GM18502 (cell line): ENCODE results near the gene THRB.

Experiments
- ATAC-seq: cut with Tn5 transposase; IDR thresholded peaks from one replicate; pipeline ENCODE4 v1.9.1; 2021; ENCODE audit warnings: mild to moderate bottlenecking; ENCODE audit not compliant: unreplicated experiment, poor library complexity

Gene THRB

DNA sequence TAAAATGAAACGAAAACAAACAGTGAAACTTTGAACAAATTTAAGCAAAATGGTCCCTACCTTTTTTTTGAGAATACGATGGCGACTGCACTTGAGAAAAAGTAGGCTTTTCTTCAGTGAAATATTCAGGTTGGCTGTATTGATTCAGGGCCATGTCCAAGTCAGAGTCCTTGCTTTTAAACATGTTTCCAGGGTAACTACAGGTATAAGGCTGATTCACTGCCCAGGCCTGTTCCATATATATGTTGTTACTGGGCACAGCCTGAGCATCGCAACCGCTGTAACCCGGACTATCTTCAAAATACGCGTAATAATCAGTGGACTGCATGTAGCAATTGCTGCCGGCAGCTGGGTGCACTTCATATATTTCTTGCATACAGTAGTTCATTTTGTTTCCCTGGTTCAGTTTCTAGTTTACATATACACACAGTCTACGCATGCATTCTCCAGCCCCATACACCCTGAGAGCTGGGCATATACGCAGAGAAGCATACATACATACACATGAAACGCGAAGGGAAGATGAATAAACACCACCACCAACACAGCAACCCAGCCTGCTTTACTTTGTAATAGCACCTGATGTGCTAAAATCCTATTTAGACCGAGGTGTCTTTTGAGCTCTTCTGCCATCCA, 329.6 kb downstream of the THRB start:
- ATAC-seq: no peak

DNA sequence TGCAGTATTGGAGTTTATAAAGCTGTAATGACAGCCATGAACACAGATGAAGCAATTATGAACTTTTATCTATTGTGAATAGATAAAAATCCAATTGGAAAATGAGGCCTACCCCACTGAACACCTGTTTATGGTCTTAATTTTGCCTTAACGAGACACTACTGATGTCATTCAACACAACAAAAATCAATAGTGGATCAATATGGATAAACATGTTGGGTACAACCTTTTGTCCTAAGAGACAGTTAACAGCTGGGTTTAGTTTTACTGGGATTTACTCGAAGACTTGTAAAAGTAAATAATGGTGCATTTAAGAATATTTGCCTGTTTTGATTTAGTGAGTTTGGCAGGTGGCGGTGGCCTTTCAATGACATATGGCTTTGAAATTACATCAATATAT, 331.7 kb downstream of the THRB start:
- ATAC-seq: no peak

DNA sequence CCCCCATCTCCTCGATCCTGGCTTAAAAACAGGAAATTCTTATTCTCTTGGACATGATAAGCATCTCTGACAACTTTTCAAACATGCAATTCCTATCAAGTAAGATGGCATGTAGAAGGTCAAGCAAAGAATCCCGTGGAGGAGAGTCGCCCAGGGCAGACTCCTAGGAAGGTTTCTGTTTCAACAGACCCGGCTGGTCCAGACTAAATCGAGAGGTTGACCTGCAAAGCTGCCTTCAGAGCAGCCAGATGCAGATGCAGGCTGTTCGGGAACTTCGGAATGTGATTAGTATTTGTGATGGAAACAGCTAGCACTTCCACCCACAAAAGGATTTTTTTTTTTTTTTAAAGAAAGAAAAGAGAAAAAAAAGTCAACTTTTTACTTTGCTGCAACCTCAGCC, 332.8 kb downstream of the THRB start:
- no peak for ATAC-seq

DNA sequence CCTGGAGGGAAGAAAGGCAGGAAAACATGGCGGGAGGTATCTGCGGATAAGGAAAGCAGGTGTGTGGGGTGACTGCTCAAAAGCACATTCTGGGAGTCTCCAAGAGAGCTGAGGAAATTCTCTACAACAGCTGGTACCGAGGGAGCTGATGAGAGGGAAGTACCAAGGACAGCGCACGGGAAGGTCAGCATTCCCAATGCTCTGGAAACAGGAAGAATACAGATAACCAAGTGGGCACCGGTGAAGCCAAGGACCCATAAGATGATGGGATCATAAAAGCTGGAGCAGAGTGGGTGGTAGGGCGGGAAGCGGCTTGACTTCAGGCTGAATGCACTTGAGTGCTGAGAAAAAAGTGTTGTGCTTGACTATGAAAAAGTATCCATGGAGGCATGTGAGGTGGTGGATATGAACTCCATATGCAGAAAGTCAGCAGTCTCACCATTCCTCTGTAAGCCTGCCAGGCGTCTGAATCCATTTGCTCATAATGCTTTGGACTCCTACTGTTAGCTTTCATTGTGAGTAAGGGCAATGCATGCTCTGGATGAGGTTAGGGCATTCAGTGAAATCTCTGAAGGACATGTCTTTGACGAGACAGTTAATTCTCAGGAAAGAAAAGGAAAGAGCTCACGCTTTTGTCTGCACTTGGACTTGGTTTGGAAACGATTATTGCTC, 334.1 kb downstream of the THRB start:
- ATAC-seq: no peak

DNA sequence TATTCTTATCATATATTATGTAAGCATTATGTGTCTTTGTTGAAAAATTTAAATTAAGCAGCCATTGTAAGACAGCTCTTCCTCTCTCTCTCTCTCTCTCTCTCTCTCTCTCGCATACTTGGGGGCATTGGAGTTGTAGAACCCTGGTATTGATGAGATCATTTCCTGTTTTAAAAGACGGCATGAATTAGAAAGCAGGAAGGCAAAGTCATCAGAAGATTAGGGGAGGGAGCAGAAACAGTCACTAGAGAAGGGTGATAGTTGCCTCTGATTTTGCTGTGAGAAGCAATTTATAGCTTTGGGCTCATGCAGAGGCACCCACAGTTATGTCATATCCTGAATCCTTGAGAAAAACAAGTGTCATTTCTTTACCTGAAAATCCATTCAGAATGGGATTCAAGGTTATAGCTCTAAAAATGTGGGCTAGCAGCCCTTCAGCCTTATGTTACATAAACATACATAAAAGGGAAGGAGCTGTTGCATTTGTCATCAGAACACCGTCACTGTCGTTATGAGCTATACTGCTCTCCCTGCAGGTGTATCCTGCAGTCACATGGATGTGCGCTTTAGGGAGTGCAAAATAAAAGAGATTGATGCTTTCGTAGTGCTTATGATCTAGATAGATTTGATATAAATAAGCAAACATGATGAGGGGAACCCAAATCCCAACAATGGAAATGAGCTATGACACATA, 335.7 kb downstream of the THRB start:
- no peak for ATAC-seq

DNA sequence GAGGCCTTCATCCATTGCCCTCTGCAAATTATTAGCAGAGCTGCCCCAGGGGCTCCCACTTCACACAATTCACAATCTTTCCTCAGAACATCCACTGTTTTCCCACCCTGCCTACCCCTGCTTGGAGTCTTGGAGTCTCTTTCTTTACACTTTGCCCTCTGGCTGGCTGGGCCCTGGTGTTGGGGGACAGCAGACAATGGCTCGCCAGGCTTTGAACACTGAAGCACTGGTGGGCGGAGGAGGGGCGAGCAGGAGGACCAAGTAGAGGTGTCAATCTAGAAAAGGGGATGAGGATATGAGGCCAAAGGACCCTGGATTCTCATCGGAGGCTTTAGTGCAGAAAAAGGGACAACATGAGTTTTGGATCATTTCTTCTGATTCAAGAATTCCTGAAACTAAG, 337.5 kb downstream of the THRB start:
- ATAC-seq: no peak

DNA sequence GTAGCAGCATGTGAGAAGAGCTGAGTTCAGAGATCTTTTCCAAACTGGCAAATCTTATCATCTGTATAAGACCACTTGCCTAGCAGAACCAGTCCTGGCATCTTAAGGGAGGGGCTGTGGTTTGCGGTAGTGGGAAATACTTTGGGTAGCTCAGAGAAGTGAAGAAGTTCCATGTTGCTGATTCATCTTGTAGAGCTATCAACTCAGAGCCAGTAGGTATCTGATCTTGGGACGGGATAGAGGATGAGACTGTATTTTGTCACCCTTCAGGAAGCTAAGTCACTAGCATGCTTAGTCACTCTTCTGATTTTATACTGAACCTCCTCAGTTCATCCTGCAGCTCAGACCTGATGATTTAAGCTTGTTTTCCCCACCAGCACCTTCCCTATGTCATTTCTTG, 338.2 kb downstream of the THRB start:
- ATAC-seq: no peak

DNA sequence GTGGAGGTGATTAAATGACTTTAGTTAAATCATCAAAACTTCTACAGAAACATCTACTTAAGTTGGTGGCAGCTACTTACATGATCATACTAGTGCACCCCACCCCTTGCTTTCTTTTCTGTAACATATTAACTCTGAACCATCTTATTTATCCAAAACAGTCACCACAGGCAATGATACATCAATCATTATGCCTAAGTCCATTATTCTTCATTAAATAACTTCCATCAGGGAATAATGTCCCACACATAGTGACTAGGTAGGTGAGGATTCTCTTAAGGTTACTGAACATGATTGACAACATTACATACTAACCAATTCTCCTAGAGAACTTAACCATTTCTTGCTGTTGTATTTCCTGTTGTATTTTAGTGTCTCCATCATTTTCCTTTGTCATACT, 339.4 kb downstream of the THRB start:
- ATAC-seq: no peak

DNA sequence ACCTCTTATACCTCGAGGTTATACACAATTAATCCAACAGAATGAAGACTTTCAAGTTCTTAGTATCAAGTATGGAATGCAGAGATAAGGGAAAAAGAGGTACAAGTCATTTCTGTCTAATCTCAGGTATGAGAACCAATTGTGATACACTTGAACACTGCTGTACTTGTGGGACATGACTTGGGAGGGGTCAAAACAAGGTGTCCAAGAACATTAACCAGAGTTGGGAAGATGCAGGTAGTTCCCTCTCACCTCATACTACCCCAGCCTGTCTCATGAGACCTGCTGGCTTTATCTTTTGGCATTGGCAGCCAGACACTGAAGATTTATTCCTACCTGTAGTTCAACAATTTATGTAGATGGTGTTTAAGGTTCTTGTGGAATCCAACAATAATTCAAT, 339.9 kb downstream of the THRB start:
- peak; percentile 6 for ATAC-seq

DNA sequence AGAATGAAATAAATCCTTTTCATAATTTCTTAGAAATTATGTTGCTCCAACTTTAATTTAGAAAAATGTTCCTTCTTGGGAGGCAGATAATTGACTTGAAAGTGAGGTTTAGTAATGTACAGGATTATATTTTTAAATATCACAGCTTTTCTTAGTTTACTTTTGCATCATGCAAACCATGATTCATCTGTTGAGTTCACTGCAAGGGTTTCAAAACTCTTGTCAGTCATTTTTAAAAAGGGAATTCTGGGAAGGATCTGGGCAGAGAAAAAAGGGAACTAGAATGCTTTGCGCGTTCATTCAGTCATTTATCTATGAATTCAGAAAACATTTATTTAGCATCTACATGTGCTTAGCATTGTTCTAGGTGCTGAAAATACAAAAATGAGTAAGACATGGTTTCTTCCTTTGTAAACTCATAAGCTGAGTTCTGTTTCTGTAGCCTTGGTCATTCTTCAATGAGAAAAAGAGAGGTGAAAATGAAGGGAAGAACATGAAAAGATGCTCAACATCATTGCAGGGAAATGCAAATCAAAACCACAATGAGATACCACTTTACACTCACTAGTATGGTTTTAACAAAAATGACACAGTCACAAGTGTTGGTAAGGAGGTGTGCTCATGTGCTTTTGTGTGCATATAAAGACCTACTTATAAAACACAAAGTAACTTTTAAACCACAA, 340.5 kb downstream of the THRB start:
- peak; percentile 84 for ATAC-seq

DNA sequence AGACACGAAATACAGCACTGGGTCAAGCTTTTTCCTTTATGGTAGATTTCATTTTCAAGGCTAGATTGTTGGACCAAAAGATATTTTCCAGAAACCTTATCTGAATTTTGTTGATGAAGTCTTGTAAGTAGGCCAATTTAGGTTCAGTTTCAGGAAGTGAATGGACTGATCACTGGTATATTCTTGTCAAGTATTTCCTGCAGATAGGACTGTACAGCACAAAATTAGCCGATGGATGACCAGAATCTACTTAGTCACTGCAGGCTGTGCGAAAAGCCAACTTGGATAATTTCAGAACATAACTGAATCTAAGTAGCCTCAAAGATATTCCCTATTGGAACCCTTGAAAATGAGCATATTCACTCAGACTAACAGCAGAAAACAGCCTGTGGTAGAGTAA, 343.1 kb downstream of the THRB start:
- ATAC-seq: no peak

DNA sequence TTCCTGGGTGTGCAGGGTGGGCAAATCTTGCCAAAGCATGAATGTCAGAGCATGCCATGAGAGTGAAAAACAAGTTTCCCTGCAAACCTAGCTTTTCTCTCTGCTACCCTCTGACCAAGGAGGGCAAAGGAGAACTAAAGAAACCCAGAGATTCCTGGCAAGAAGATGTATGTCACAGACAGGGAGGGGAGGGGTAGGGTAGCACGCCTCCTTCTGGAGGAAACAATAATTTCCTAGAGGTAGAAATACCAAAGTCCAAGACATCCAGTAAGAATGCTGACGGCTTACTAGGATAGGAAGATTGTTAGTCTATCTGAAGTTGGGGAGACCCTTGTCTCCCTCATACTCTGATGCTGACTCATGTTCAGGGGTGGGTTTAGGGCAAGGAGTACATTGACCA, 345.6 kb downstream of the THRB start:
- ATAC-seq: no peak

DNA sequence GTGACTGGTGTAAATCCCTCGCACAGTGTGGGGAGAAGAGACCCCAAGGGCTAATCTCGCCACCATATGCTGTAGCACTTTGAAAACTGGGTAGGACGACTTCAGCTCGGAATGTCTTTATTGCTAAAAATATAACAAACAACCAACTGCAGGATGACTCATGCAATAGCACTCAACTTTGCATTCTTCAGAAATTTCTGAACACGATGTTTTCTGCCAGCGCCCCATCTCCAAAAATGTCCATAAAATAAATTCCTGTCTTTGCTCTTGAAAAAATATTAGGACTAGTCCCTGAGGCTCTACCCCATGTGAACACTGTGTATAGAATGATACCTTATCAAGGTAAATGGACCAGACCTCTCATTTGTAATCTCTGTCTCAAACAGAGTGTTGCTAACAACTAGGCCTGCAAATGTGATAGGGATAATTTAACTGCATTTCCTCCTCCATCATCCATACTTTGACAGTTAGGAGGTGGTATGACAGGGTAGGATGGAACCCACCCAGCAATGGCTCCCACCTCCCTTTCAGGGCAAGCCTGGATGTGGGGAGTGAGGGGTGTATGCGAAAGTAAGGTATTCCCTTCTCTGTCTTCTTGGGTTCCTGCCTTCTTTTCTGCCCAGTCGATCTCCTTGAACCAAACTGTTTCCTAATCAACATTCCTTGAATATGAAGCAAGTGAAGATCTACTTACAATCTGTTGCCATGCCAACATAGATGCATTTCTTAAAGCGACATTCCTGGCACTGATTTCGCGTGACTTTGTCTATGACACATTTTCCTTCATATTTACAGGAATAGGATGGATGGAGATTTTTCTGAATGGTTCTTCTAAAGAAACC, 348.4 kb downstream of the THRB start:
- no peak for ATAC-seq

DNA sequence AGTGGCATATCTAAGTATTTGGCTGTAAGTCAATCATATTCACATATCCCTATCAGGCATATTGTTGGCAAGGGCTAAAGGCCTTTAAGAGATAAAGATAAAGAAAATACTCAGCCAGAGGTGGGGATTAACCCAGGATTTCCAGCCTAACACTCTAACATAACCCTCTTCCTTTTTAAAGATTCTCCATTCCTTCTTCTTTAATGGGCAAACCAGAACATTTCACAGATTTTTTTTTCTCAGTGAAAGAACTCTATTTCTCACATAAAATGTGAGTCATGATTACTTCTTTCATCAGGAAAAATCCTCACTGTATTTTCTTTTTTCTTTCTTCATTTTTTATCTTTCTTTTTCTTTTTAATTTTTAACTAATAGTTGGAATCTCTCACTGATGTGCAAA, 349.2 kb downstream of the THRB start:
- ATAC-seq: no peak

DNA sequence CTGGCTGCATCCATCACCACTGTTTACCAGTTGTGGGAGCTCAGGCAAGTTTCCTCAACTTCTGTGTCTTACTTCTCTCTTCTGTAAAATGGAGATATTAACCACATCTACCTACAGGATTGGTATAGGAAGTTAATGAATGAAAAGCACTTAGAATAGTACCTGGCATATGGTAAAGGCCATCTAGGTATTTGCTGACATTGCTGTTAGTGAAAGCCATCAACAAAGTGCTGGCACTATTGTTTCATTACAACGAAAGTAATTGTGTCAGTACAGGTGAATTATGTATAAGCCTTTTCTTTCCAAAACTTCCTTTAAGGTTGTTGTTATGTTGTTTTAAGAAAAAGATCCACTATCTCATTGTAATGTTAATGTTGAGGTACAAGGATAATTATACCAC, 352.5 kb downstream of the THRB start:
- ATAC-seq: no peak

DNA sequence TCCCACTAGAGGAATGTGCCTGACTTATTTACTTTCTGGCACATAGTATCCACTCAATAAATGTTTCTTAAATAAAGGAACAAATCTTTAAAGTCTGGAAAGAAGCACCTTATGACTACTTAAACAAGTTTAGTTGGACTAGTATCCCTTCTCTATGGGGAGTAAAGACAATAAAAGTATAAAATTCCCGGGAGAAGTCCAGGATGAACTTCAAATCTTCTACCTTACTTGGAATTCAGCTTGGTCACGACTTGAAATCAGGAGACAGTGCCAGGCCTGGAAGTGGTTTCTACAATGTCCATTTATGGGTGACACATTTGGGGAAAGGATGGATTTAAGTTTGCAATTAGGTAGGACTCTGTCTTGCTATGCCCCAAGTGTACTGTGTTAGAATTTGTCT, 353.1 kb downstream of the THRB start:
- no peak for ATAC-seq

DNA sequence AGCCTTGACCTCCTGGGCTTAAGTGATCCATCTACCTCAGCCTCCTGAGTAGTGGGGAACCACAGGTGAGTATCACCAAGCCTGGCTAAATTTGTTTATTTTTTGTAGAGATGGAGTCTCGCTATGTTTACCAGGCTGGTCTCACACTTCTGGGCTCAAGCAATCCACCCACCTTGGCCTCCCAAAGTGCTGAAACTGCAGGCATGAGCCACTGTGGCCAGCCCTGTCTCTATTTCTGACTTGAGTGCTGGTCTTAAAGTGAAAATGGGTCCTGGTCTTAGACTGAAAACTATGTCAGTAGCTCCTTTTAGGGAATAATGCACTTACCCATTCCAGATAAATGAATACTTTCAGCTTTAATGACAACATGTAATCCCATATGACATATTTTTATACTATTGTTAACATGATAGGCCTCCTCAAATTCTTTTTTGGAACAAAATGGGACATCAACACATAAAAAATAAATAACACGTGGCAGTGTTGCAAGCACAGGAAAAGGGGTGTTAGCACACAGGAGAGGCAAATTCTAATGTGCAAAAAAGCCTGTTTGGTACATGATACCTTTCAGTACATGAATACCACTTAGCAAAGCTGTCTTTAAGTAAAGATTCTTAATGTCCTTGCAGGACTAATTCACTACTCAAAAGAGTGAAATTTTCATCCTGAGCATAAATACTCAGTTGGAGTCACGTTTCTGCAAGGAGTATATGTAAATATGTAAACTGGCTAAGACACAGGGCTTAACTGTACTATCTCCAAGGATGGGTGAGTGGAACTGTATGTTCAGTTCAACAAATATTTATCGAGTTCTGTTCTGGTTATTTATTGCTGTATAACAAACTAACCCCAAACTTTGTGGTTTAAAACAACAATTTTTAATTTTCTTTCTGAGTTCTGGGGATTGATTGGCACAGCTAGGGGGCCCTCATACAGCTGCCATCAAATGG, 354.9 kb downstream of the THRB start:
- no peak for ATAC-seq

DNA sequence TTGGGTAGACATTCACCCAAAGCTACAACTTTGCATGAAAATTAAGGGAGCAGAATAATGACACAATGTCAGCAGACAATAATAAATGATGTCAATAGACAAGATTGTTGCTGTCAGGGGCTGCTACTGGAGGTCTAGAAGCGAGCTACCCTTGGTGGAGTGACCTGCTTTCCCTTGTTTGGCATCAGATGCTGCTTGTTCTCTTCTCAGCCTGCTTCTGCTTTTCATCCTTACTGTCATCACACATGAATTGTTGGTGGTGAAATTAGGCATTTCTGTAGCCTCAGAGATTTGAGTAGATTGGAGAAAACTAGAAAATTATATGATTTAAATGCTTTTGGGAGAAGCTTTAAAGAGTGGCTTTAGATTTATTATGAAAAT, 355.8 kb downstream of the THRB start:
- ATAC-seq: no peak
